Stomach (tissue), 4 donors: ENCODE results near the gene IL6ST.

ENCODE experiments used
- CTCF ChIP-seq, 7 experiments: fragments of 450-650 bp in 4 of 7; fragments of 200-600 bp in 3 of 7; sonication (generic) in 3 of 7; IDR thresholded peaks; one replicate each; pipeline ENCODE4 v1.5.1; 2016 to 2019; ENCODE audit warnings: antibody characterized with exemption in 7 of 7, control low read depth in 2 of 7, mild to moderate bottlenecking in 1 of 7
- POLR2A ChIP-seq, 4 donors: fragments of 450-650 bp; IDR thresholded peaks; one replicate each; pipeline ENCODE4 v1.6.1; 2016; ENCODE audit warnings: antibody characterized with exemption in 4 of 4, control low read depth in 2 of 4, mild to moderate bottlenecking in 1 of 4, moderate library complexity in 1 of 4
- POLR2AphosphoS5 ChIP-seq, 3 donors: sonication (generic); formaldehyde crosslinking; IDR thresholded peaks; one replicate each; pipeline ENCODE4 v1.6.1; 2016; ENCODE audit warnings: antibody characterized with exemption in 3 of 3

DNA sequence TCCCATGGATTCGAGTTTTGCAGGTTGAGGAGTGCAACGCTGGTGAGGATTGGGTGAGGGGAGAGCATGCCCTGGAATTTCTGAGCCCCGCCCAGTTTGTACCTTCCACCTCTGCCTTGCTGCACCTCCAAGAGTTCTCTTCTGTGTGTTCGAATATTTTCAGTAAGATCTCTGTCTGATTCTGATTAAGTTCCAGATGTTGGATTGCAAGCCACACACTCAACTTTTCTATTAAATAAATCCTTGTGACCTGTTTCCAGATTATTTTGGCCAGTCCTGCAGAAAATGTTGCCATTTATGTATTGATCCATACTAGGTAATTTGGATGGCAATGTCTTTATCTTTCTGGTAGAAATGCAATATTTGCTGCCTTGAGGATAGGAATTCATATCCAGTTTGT is 89.5 kb downstream of the IL6ST start:
- no peak for TF ChIP-seq POLR2A (IDR thresholded peaks at IDR 0.05)
- no peak for TF ChIP-seq CTCF (IDR thresholded peaks at IDR 0.05)
- TF ChIP-seq POLR2AphosphoS5 (IDR thresholded peaks at IDR 0.05): no peak
